Measurements from ENCODE around the gene GOSR1.

The GOSR1 gene

GRCh38 chr17:30576326-30576861 lies 99.2 kb downstream of the GOSR1 start:
- ChIA-PET CTCF (no interaction called here), POLR2A (no interaction called here)

More at GRCh38 chr17:30576326-30576861, 99.2 kb downstream of the GOSR1 start:
- no peaks in the 10 kb centered on the region for H3K4me1 ChIP-seq (ENCODE audit: control insufficient read depth, insufficient read depth, low read length)
- H3K9me3 ChIP-seq (ENCODE audit: control insufficient read depth, insufficient read depth, low read depth, low read length) = no peaks in the 10 kb centered on the region
- no peak for TF ChIP-seq ZNF140 (tag by site-specific recombination; IDR thresholded peaks at IDR 0.05)
- no peak overlapping the region for H3K27ac ChIP-seq (ENCODE audit: extremely low read depth, low read depth, low read length)
- H3K4me3 ChIP-seq (ENCODE audit: low read depth, low read length) = no peak overlapping the region
- H3K36me3 ChIP-seq (ENCODE audit: control insufficient read depth in 2 of 2, insufficient read depth in 1 of 2, low read length in 2 of 2) = no peaks in the 10 kb centered on the region

Measured in HEK293 (cell line).